NCI-H146 (cell line): Measurements from ENCODE around the gene PPP2R5A.
A peak's percentile ranks its signal among the peaks of the same experiment; 100 is the strongest.
"Not testable (repeated sequence)": the region's sequence is repeated elsewhere in the genome, so short reads cannot be mapped to it uniquely, and the experiment has no call there.

Experiments
- DNase-seq: peaks from one replicate; lab custom pipeline; 2025; lab: John Stamatoyannopoulos, UW

PPP2R5A gene

GRCh38 chr1:212355230-212355969, 70.2 kb downstream of the PPP2R5A start:
- DNase-seq, result no peak

- no peak for DNase-seq
Observed at GRCh38 chr1:212359794-212360479, 74.7 kb downstream of the PPP2R5A start.

DNA sequence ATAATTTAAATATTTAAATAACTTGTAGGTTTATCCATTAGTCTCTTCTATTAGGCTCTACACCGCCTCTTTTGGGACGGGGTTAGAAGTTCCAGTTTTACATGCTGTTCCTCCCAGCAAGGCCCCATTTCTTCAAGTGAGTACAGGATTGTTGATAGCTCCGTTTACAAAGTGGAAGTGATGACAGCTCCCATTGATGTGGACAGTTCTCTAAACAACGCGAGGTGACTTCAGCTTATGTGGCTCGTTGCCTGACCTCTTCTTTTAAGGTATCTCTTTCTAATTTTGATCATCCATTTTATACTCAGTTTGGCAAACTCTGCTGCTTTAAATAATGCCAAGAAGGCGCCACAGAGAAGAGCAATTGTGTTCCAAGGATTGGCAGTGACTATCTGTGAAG, 79.8 kb downstream of the PPP2R5A start:
- DNase-seq, result no peak

GRCh38 chr1:212366901-212367300, 81.7 kb downstream of the PPP2R5A start:
- no peak for DNase-seq

DNA sequence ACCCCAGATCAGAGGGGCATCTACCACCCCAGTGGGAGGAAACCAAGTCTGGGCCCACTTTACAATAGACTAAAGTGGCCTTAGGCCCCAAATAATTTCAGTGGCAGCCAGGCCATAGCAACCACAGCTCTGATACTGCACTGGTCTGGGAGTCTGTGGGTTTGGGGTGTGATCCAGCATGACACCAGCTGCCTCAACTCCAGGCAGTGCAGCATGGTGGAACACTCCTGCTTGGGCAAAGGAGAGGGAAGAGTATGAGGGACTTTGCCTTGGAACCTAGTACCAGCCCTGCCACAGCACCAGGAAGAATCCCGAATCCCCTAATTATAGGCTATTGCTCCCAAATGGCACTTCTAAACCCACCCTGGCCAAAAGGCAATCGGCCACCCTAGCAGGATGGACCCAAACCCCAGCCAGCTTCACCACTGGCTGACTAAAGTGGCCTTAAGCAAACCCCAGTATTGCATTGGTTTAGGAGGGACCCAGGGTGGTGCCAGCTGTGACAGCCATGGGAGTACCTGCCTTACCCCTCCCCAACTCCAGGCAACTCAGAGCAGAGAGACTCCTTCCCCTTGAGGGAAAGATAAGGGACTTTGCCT, 82.4 kb downstream of the PPP2R5A start:
- no peak for DNase-seq

GRCh38 chr1:212368073-212368484, 82.9 kb downstream of the PPP2R5A start:
- peak; percentile 50 for DNase-seq

- no peak for DNase-seq
Observed at GRCh38 chr1:212375986-212376385, 90.8 kb downstream of the PPP2R5A start.

DNA sequence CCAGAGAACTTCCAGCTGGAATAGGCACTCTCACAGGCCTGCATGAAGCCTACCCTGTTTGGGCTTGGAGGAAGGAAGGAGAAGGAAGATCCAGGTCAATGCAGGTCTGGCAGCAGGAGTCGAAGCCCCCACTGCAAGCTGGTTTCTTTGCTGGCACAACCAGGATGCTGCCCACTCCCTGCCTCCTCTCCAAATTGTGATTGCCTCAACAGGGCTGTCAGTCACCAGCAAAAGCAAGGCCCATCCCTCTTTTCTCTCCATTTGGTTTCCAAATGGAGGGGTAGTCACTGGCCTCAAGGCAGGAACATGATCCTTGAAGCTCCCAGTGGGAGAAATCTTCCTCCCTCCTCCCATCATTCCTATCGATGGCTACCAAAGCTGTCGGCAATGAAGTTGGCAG, 92.4 kb downstream of the PPP2R5A start:
- no peak for DNase-seq

DNA sequence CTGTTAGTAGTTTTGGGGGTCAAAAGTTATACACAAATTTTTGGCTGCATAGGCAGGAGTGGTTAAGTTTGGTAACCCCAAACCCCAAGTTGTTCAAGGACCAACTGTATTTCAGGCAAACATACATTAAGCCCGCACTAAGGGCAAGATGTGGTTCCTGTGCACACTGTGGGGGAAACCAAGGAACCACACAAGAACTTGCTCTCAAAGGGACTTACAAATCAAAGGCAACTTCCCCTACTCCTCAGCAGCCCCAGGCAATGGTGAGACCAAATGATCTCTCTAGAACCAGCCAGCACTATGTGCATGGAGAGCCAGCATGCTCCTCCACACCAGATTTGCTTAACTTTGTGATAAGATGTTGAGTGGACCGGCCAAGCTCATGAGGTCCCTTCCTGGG, 94.2 kb downstream of the PPP2R5A start:
- DNase-seq, result no peak

DNA sequence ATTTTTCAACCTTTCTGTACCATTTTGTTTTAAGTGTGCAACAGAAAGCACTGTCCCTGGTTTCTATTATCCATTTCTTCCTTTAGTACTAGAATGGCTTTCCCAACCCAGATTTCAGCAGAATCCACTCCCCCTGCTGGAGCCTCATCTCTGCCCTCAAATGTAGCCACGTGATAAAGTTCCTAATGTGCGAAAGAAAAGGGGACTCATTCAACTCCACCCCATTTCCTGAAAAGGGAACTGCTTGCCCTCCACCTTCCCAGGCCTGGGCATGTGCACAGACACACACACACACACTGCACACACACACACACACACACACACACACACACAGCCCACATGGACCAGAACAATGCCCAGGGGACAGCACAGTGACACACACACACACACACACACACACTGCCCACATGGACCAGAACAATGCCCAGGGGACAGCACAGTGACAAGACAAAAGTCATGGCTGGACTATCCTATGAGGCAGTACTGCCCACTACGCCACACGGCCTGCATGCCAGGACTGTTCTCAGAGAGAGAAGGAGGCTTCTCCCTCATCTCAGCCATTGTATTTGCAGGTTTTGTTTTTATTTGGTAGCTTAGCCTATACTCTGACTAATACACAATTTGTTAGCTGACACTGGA, 96.3 kb downstream of the PPP2R5A start:
- no peak for DNase-seq

- no peak for DNase-seq
Observed at GRCh38 chr1:212386029-212386428, 100.8 kb downstream of the PPP2R5A start.

- no peak for DNase-seq
Observed at GRCh38 chr1:212388985-212389716, 103.9 kb downstream of the PPP2R5A start.

- not testable (repeated sequence) for DNase-seq
Observed at GRCh38 chr1:212395678-212396437, 110.6 kb downstream of the PPP2R5A start.

GRCh38 chr1:212396638-212397037, 111.4 kb downstream of the PPP2R5A start:
- DNase-seq, result no peak

DNA sequence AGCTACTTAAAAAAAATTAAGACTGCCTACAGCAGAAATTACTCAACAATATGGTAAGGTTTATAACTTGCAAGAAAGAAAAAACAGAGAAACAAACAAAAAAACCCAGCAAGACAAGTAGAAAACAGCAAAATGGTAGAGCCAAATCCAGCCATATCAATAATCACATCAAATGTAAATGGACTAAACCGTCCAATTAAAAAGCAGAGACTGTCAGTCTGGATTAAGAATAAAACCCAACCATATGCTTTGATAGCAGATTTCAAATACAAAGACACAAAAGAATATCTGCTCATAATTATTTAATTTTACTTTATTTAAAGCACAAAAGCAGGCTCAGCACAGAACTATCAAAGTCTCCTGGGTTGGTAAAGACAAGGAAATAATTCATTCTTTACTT, 112.0 kb downstream of the PPP2R5A start:
- no peak for DNase-seq

- no peak for DNase-seq
Observed at GRCh38 chr1:212401042-212401441, 115.8 kb downstream of the PPP2R5A start.

- no peak for DNase-seq
Observed at GRCh38 chr1:212401838-212402582, 116.8 kb downstream of the PPP2R5A start.

DNA sequence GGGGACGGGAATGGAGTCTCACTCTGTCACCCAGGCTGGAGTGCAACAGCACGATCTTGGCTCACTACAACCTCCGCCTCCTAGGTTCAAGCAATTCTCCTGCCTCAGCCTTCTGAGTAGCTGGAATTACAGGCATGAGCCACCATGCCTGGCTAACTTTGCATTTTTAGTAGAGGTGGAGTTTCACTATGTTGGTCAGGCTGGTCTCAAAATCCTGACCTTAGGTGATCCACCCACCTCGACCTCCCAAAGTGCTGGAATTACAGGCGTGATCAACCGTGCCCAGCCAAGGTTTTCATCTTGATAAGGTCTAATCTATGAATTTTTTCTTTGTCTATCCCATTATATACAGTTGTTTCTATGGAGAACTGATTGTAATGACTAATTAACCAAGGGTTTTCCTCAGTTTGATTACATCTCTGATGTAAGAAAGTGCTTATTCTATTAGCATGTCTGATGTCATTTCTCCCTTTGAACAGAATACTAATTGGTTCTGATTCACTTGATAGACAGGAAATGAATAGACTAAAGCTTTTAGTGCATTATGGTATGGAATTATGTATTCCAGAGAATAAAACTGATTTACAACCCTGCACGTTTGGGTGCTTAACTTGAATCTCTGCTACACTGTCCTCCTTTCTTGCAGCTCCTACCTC, 117.6 kb downstream of the PPP2R5A start:
- no peak for DNase-seq

GRCh38 chr1:212410231-212410820, 125.1 kb downstream of the PPP2R5A start:
- DNase-seq, result no peak
